ENCODE measurements around the gene PRAF2. TPM values are rescaled to one million over a fixed set of nuclear protein-coding genes. Genes with fewer than 3 reads are reported as not detected.
A peak's percentile ranks its signal among the peaks of the same experiment; 100 is the strongest.

PRAF2 gene
- total and polyA plus RNA-seq, 2 of the 13 experiments (the other 11 are each of a cell fraction or from before 2014, with no cell fraction given) = 0.33 to 2.6 TPM

DNA sequence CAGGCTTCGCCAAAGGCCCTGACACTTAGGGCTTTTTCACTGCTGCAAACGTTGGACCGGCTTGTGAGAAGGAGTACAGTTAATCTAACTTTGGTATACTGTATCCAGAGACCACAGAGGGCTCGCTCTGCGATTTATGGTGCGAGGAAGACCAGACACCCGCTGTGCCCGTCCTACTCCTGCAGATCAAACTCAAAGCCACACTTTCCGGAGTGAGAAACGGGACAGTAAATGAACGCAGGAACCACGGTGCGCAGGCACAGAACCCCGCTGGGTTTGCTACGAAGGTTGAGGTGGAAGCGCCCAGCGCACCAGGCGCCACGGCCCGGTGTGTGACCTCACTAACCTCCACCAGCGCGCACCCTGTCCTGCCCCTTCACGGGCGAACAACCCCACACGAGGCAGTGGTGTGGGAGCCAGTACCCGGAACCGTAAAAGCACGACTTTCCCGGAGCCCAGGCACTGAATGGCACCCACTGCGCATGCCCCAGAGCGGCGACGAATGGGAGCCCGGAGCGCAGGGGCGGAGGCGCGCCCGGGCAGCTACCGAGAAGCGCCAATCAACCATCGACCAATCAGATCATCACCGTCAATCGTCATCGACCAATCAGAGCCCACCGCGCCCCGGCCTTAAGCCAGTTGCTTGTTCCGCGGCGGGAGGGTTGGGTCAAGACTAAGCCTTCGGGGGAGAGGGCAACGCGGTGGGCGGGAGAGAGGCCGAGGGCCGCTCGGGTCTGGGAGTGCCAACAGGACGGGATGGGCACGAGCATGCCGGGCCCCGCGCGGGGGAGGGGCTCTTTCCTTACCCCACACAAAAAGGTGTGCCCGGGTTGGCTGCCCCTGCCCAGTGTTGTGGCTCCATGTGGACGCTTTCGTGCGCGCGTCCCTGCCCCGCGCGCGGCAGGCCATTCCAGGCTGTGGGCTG is 27.2 kb upstream of the PRAF2 start (continued):
- TF ChIP-seq ATRX (CRISPR knock-in tag; IDR thresholded peaks at IDR 0.05; ENCODE audit: borderline replicate concordance) = no peak
- TF ChIP-seq FOSL1 (CRISPR knock-in tag; IDR thresholded peaks at IDR 0.05; ENCODE audit: borderline replicate concordance) = no peak
- TF ChIP-seq SPEN (CRISPR knock-in tag; IDR thresholded peaks at IDR 0.05; ENCODE audit: low read depth) = no peak; the same call in 1 of the 2 replicates
- TF ChIP-seq HNRNPLL (IDR thresholded peaks at IDR 0.05; ENCODE audit: low read depth, low read length, poor library complexity, severe bottlenecking) = peak; percentile 86
- TF ChIP-seq SMARCC2 (IDR thresholded peaks at IDR 0.05) = no peak
- no peak for TF ChIP-seq MAFG (CRISPR knock-in tag; IDR thresholded peaks at IDR 0.05)
- TF ChIP-seq, protein P1, sequence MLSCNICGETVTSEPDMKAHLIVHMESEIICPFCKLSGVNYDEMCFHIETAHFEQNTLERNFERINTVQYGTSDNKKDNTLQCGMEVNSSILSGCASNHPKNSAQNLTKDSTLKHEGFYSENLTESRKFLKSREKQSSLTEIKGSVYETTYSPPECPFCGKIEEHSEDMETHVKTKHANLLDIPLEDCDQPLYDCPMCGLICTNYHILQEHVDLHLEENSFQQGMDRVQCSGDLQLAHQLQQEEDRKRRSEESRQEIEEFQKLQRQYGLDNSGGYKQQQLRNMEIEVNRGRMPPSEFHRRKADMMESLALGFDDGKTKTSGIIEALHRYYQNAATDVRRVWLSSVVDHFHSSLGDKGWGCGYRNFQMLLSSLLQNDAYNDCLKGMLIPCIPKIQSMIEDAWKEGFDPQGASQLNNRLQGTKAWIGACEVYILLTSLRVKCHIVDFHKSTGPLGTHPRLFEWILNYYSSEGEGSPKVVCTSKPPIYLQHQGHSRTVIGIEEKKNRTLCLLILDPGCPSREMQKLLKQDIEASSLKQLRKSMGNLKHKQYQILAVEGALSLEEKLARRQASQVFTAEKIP (CRISPR knock-in tag; IDR thresholded peaks at IDR 0.05; ENCODE audit: borderline replicate concordance) = no peak
- TF ChIP-seq STAT5B (CRISPR knock-in tag; IDR thresholded peaks at IDR 0.05) = no peak
- TF ChIP-seq, protein P2, sequence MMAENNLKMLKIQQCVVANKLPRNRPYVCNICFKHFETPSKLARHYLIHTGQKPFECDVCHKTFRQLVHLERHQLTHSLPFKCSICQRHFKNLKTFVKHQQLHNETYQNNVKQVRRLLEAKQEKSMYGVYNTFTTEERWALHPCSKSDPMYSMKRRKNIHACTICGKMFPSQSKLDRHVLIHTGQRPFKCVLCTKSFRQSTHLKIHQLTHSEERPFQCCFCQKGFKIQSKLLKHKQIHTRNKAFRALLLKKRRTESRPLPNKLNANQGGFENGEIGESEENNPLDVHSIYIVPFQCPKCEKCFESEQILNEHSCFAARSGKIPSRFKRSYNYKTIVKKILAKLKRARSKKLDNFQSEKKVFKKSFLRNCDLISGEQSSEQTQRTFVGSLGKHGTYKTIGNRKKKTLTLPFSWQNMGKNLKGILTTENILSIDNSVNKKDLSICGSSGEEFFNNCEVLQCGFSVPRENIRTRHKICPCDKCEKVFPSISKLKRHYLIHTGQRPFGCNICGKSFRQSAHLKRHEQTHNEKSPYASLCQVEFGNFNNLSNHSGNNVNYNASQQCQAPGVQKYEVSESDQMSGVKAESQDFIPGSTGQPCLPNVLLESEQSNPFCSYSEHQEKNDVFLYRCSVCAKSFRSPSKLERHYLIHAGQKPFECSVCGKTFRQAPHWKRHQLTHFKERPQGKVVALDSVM (CRISPR knock-in tag; IDR thresholded peaks at IDR 0.05) = no peak
- peak; percentile 40; the same call in 1 of the 2 replicates for TF ChIP-seq ZNF501 (CRISPR knock-in tag; IDR thresholded peaks at IDR 0.05)
- TF ChIP-seq, protein P3, sequence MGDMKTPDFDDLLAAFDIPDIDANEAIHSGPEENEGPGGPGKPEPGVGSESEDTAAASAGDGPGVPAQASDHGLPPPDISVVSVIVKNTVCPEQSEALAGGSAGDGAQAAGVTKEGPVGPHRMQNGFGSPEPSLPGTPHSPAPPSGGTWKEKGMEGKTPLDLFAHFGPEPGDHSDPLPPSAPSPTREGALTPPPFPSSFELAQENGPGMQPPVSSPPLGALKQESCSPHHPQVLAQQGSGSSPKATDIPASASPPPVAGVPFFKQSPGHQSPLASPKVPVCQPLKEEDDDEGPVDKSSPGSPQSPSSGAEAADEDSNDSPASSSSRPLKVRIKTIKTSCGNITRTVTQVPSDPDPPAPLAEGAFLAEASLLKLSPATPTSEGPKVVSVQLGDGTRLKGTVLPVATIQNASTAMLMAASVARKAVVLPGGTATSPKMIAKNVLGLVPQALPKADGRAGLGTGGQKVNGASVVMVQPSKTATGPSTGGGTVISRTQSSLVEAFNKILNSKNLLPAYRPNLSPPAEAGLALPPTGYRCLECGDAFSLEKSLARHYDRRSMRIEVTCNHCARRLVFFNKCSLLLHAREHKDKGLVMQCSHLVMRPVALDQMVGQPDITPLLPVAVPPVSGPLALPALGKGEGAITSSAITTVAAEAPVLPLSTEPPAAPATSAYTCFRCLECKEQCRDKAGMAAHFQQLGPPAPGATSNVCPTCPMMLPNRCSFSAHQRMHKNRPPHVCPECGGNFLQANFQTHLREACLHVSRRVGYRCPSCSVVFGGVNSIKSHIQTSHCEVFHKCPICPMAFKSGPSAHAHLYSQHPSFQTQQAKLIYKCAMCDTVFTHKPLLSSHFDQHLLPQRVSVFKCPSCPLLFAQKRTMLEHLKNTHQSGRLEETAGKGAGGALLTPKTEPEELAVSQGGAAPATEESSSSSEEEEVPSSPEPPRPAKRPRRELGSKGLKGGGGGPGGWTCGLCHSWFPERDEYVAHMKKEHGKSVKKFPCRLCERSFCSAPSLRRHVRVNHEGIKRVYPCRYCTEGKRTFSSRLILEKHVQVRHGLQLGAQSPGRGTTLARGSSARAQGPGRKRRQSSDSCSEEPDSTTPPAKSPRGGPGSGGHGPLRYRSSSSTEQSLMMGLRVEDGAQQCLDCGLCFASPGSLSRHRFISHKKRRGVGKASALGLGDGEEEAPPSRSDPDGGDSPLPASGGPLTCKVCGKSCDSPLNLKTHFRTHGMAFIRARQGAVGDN (CRISPR knock-in tag; IDR thresholded peaks at IDR 0.05) = peak; percentile 86
- TF ChIP-seq, protein P4, sequence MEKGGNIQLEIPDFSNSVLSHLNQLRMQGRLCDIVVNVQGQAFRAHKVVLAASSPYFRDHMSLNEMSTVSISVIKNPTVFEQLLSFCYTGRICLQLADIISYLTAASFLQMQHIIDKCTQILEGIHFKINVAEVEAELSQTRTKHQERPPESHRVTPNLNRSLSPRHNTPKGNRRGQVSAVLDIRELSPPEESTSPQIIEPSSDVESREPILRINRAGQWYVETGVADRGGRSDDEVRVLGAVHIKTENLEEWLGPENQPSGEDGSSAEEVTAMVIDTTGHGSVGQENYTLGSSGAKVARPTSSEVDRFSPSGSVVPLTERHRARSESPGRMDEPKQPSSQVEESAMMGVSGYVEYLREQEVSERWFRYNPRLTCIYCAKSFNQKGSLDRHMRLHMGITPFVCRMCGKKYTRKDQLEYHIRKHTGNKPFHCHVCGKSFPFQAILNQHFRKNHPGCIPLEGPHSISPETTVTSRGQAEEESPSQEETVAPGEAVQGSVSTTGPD (CRISPR knock-in tag; IDR thresholded peaks at IDR 0.05) = no peak
- no peak for TF ChIP-seq NFIB (CRISPR knock-in tag; IDR thresholded peaks at IDR 0.05; ENCODE audit: borderline replicate concordance)
- TF ChIP-seq, protein P5, sequence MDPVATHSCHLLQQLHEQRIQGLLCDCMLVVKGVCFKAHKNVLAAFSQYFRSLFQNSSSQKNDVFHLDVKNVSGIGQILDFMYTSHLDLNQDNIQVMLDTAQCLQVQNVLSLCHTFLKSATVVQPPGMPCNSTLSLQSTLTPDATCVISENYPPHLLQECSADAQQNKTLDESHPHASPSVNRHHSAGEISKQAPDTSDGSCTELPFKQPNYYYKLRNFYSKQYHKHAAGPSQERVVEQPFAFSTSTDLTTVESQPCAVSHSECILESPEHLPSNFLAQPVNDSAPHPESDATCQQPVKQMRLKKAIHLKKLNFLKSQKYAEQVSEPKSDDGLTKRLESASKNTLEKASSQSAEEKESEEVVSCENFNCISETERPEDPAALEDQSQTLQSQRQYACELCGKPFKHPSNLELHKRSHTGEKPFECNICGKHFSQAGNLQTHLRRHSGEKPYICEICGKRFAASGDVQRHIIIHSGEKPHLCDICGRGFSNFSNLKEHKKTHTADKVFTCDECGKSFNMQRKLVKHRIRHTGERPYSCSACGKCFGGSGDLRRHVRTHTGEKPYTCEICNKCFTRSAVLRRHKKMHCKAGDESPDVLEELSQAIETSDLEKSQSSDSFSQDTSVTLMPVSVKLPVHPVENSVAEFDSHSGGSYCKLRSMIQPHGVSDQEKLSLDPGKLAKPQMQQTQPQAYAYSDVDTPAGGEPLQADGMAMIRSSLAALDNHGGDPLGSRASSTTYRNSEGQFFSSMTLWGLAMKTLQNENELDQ (CRISPR knock-in tag; IDR thresholded peaks at IDR 0.05; ENCODE audit: borderline replicate concordance) = no peak
- TF ChIP-seq GZF1 (CRISPR knock-in tag; IDR thresholded peaks at IDR 0.05) = no peak
- TF ChIP-seq ZNF614 (CRISPR knock-in tag; IDR thresholded peaks at IDR 0.05; ENCODE audit: borderline replicate concordance) = no peak
